HL-60 (cell line): ENCODE results near the gene NUDT19.
A peak's percentile ranks its signal among the peaks of the same experiment; 100 is the strongest.

ENCODE experiments used
- DNase-seq, 2 experiments: peaks; one replicate each; pipeline ENCODE4 v3.0.0-alpha.2; 2010 to 2020; ENCODE audit warnings: low read depth in 1 of 2, low spot score in 1 of 2
- H3K27ac ChIP-seq: fragments of 250-450 bp; sonication (Bioruptor Pico); replicated peaks from 2 replicates; pipeline ENCODE4 v1.5.1; 2020; ENCODE audit warnings: mild to moderate bottlenecking, moderate library complexity
- H3K27me3 ChIP-seq: fragments of 250-450 bp; sonication (Bioruptor Pico); 2 replicates; pipeline ENCODE4 v1.5.1; 2021; ENCODE audit warnings: mild to moderate bottlenecking, moderate library complexity; ENCODE audit not compliant: insufficient read depth, poor library complexity, severe bottlenecking
- H3K4me3 ChIP-seq: replicated peaks from 2 replicates; pipeline ENCODE4 v1.5.1; 2011; ENCODE audit warnings: mild to moderate bottlenecking, control low read depth, low read length; ENCODE audit not compliant: insufficient read depth
- GABPA ChIP-seq: IDR thresholded peaks from 2 replicates; pipeline ENCODE4 v1.6.1; 2012; ENCODE audit warnings: low read depth
- POLR2AphosphoS5 ChIP-seq: IDR thresholded peaks from 2 replicates; pipeline ENCODE4 v1.6.1; 2012; ENCODE audit warnings: low read depth
- SPI1 ChIP-seq: IDR thresholded peaks from 2 replicates; pipeline ENCODE4 v1.6.1; 2012; ENCODE audit warnings: low read depth, mild to moderate bottlenecking, borderline replicate concordance
- TF ChIP-seq, protein P1 (sequence below): IDR thresholded peaks from one replicate; pipeline ENCODE4 v1.5.1; 2011; ENCODE audit warnings: low read length, control low read depth, inconsistent platforms; ENCODE audit not compliant: insufficient read depth
- TF ChIP-seq, protein P2 (sequence below): IDR thresholded peaks from 2 replicates; pipeline ENCODE4 v1.6.1; 2012; ENCODE audit warnings: low read depth; ENCODE audit not compliant: insufficient replicate concordance

Gene NUDT19

GRCh38 chr19:32658527-32658926 is 33.1 kb upstream of the NUDT19 start:
- no peaks in the 10 kb centered on the region for H3K27me3 ChIP-seq
- no peak for DNase-seq
- TF ChIP-seq GABPA, result no peak
- TF ChIP-seq, protein P1, sequence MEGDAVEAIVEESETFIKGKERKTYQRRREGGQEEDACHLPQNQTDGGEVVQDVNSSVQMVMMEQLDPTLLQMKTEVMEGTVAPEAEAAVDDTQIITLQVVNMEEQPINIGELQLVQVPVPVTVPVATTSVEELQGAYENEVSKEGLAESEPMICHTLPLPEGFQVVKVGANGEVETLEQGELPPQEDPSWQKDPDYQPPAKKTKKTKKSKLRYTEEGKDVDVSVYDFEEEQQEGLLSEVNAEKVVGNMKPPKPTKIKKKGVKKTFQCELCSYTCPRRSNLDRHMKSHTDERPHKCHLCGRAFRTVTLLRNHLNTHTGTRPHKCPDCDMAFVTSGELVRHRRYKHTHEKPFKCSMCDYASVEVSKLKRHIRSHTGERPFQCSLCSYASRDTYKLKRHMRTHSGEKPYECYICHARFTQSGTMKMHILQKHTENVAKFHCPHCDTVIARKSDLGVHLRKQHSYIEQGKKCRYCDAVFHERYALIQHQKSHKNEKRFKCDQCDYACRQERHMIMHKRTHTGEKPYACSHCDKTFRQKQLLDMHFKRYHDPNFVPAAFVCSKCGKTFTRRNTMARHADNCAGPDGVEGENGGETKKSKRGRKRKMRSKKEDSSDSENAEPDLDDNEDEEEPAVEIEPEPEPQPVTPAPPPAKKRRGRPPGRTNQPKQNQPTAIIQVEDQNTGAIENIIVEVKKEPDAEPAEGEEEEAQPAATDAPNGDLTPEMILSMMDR, result no peak
- TF ChIP-seq POLR2AphosphoS5, result no peak
- TF ChIP-seq, protein P2, sequence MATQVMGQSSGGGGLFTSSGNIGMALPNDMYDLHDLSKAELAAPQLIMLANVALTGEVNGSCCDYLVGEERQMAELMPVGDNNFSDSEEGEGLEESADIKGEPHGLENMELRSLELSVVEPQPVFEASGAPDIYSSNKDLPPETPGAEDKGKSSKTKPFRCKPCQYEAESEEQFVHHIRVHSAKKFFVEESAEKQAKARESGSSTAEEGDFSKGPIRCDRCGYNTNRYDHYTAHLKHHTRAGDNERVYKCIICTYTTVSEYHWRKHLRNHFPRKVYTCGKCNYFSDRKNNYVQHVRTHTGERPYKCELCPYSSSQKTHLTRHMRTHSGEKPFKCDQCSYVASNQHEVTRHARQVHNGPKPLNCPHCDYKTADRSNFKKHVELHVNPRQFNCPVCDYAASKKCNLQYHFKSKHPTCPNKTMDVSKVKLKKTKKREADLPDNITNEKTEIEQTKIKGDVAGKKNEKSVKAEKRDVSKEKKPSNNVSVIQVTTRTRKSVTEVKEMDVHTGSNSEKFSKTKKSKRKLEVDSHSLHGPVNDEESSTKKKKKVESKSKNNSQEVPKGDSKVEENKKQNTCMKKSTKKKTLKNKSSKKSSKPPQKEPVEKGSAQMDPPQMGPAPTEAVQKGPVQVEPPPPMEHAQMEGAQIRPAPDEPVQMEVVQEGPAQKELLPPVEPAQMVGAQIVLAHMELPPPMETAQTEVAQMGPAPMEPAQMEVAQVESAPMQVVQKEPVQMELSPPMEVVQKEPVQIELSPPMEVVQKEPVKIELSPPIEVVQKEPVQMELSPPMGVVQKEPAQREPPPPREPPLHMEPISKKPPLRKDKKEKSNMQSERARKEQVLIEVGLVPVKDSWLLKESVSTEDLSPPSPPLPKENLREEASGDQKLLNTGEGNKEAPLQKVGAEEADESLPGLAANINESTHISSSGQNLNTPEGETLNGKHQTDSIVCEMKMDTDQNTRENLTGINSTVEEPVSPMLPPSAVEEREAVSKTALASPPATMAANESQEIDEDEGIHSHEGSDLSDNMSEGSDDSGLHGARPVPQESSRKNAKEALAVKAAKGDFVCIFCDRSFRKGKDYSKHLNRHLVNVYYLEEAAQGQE, result no peak
- no peak for TF ChIP-seq SPI1
- no peak overlapping the region for H3K27ac ChIP-seq
- H3K4me3 ChIP-seq, result no peak overlapping the region

GRCh38 chr19:32661318-32661717 is 30.3 kb upstream of the NUDT19 start:
- H3K4me3 ChIP-seq, result no peak overlapping the region

GRCh38 chr19:32662186-32662585 is 29.4 kb upstream of the NUDT19 start:
- TF ChIP-seq SPI1, result peak; percentile 48; the same call in 1 of the 2 replicates
- TF ChIP-seq GABPA, result no peak
- TF ChIP-seq POLR2AphosphoS5, result no peak
- TF ChIP-seq, protein P2, result no peak
- TF ChIP-seq, protein P1, result no peak
- Histone ChIP-seq H3K27ac (no peak overlapping the region), H3K27me3 (no peaks in the 10 kb centered on the region), H3K4me3 (no peak overlapping the region)
- peak in 1 of 2 experiments; percentile 56 for DNase-seq

More at GRCh38 chr19:32661318-32661717, 30.3 kb upstream of the NUDT19 start:
- DNase-seq, result no peak
- no peak overlapping the region for H3K27ac ChIP-seq
- TF ChIP-seq, protein P2, result no peak
- no peak for TF ChIP-seq SPI1
- TF ChIP-seq GABPA, result no peak
- TF ChIP-seq, protein P1, result no peak
- TF ChIP-seq POLR2AphosphoS5, result no peak
- no peaks in the 10 kb centered on the region for H3K27me3 ChIP-seq
